GM12875 (cell line): ENCODE data around the gene PHACTR1.

ENCODE experiments used
- H3K4me3 ChIP-seq: one replicate; pipeline ENCODE4 v1.5.1; 2011; ENCODE audit warnings: low read depth, low read length, control low read depth
- TF ChIP-seq, protein P1 (sequence below): IDR thresholded peaks from 2 replicates; pipeline ENCODE4 v1.5.1; 2011; ENCODE audit warnings: low read depth, mild to moderate bottlenecking, control low read depth, inconsistent platforms, low read length, moderate library complexity, borderline replicate concordance; ENCODE audit not compliant: insufficient read depth

Gene PHACTR1

DNA sequence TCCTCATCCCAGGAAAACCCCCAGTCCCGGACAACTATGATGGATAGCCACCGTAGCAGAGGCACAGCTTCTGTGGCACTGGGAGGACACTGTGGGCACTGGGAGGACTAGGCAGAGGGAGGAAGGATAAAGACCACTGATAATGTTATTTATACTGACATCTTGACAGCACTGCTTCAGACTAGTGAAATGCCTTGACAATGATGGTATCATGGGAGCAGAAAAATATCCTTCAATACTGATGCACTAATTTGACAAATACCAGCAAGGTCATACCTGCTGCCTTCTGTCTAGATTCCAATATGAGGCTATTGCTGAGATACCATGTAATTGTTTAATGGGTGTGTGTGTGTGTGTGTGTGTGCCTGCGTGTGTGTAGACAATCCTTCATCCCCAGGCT lies 148.6 kb downstream of the PHACTR1 start:
- TF ChIP-seq, protein P1, sequence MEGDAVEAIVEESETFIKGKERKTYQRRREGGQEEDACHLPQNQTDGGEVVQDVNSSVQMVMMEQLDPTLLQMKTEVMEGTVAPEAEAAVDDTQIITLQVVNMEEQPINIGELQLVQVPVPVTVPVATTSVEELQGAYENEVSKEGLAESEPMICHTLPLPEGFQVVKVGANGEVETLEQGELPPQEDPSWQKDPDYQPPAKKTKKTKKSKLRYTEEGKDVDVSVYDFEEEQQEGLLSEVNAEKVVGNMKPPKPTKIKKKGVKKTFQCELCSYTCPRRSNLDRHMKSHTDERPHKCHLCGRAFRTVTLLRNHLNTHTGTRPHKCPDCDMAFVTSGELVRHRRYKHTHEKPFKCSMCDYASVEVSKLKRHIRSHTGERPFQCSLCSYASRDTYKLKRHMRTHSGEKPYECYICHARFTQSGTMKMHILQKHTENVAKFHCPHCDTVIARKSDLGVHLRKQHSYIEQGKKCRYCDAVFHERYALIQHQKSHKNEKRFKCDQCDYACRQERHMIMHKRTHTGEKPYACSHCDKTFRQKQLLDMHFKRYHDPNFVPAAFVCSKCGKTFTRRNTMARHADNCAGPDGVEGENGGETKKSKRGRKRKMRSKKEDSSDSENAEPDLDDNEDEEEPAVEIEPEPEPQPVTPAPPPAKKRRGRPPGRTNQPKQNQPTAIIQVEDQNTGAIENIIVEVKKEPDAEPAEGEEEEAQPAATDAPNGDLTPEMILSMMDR, result no peak
- H3K4me3 ChIP-seq, result no peak overlapping the region

DNA sequence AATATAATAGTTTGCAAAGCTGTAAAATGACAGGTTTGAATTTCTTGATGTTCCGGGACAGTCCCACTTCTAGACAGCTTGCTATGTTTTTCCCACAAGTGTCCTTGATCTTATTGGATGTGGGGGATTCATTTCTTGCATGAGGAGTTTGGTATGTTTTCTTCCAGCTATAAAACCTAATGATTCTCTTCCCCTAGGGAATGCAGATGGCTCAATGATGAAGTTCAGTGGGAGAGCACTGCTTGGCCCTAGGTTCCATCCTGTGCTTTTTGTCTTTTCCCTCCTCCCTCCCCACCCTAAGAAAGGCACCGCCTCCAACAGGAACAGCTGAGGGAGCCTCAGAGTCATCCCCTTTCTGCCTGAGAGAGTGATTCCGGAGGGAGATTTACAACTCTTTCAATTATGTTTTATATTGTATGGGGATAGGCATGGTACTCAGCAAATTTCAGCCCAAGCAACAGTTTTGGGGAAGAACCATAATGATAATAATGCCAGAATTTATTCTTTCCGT lies 149.2 kb downstream of the PHACTR1 start:
- no peak overlapping the region for H3K4me3 ChIP-seq
- TF ChIP-seq, protein P1, result no peak

DNA sequence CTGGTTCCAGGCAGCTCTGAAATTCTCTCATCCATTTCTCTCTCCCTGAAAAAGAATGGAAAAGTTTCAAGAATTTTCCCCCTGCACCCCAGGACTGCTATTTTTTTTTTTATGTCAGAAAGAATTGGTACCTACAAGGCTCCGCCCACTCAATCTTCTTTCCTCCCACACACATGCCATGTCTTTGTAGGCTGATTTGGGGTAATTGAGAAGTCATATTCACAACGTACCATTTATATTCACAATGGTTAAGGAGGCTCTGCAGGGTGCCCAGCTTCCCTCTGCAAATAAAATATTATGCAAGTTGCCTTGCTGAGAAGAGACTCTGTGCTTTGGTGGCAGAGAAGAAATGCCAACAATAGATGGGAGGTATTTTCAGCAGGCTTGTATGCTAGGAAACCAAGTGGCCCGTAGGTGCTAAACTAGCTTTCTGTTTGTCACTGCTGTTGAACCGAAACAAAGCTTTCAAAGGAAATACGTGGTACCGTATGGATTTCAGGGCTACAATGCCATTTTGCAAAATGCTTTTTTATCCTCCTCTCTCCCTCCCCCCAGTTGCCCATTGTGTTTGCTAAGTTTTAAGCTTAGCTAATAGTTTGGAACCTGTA lies 150.0 kb downstream of the PHACTR1 start:
- TF ChIP-seq, protein P1, result no peak
- H3K4me3 ChIP-seq, result no peak overlapping the region

GRCh38 chr6:12869816-12870432 lies 153.4 kb downstream of the PHACTR1 start:
- H3K4me3 ChIP-seq, result no peak overlapping the region
- TF ChIP-seq, protein P1, result no peak

GRCh38 chr6:12873691-12874090 lies 157.1 kb downstream of the PHACTR1 start:
- TF ChIP-seq, protein P1, result no peak
- no peak overlapping the region for H3K4me3 ChIP-seq

DNA sequence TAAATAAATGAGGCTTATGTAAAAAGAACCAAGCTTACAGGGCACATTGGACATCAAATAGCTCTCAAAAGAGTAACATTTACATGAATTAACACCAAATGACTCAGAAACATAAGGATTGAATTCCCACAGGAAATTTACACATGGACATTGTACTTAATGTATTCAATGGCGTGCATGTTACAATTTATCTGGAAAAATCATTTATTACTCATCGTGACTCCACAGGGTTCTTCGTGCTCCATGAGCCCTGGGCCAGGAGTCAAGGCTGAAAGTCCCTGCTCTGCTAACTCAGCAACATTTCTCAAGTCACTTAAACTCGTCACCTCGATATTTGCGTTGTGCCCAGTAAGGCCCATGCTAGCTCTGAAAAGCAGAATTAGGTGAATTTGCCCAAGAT lies 158.5 kb downstream of the PHACTR1 start:
- TF ChIP-seq, protein P1, result no peak
- no peak overlapping the region for H3K4me3 ChIP-seq

DNA sequence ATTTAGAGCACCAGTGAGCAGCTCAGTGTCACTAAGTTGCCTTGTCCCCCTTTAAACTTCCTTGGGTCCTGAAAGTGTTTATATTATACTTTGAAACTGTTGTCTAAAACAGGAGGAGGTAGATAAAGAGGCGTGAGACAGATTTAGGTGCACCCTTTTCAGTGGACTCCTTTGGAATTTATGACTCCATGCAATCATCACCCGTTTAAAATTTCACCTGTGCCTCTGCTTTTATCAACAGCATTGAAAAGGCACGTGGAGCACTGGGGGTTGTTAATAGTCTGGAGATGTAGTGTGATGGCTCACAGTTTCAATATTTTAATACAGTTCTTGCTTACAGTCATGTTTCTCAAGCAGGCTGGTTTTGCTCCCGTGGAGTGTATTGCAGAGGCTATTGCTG lies 162.2 kb downstream of the PHACTR1 start:
- TF ChIP-seq, protein P1, result no peak

More for the DNA sequence above, 162.2 kb downstream of the PHACTR1 start:
- no peak overlapping the region for H3K4me3 ChIP-seq
